Smooth muscle cell (in vitro differentiated cells): Measurements from ENCODE around the gene NFKBIZ. TPM values are rescaled to one million over a fixed set of nuclear protein-coding genes. Genes with fewer than 3 reads are reported as not detected.

Experiments
- DNase-seq: peaks from one replicate; lab custom pipeline; 2025; ENCODE audit not compliant: unreplicated experiment; lab: John Stamatoyannopoulos, UW
- H2AFZ ChIP-seq: fragments of 200-600 bp; sonication (generic); 2 replicates; pipeline ENCODE4 v1.6.0; 2016; ENCODE audit warnings: antibody characterized with exemption, low read depth, mild to moderate bottlenecking
- H3F3A ChIP-seq: fragments of 200-600 bp; sonication (generic); 2 replicates; pipeline ENCODE4 v1.6.0; 2017; ENCODE audit warnings: antibody characterized with exemption, low read depth
- H3K27ac ChIP-seq: fragments of 200-600 bp; sonication (generic); 2 replicates; pipeline ENCODE4 v1.5.1; 2016; ENCODE audit warnings: low read depth, mild to moderate bottlenecking
- H3K27me3 ChIP-seq: fragments of 200-600 bp; sonication (generic); 2 replicates; pipeline ENCODE4 v1.6.1; 2016; ENCODE audit warnings: low read depth, mild to moderate bottlenecking
- H3K36me3 ChIP-seq: fragments of 200-600 bp; sonication (generic); 2 replicates; pipeline ENCODE4 v1.5.1; 2016; ENCODE audit warnings: low read depth
- H3K4me1 ChIP-seq: fragments of 200-600 bp; sonication (generic); 2 replicates; pipeline ENCODE4 v1.5.1; 2016; ENCODE audit warnings: low read depth
- H3K4me2 ChIP-seq: fragments of 200-600 bp; sonication (generic); 2 replicates; pipeline ENCODE4 v1.6.0; 2016; ENCODE audit warnings: mild to moderate bottlenecking
- H3K4me3 ChIP-seq: fragments of 200-600 bp; sonication (generic); 2 replicates; pipeline ENCODE4 v1.5.1; 2016; ENCODE audit warnings: mild to moderate bottlenecking
- H3K79me2 ChIP-seq: fragments of 200-600 bp; sonication (generic); 2 replicates; pipeline ENCODE4 v1.6.0; 2016; ENCODE audit warnings: low read depth, mild to moderate bottlenecking
- H3K9ac ChIP-seq: fragments of 200-600 bp; sonication (generic); 2 replicates; pipeline ENCODE4 v1.6.0; 2016; ENCODE audit warnings: low read depth
- H3K9me3 ChIP-seq: fragments of 200-600 bp; sonication (generic); replicated peaks from 2 replicates; pipeline ENCODE4 v1.5.1; 2016; ENCODE audit warnings: low read depth
- H4K20me1 ChIP-seq: fragments of 200-600 bp; sonication (generic); 2 replicates; pipeline ENCODE4 v1.6.0; 2016; ENCODE audit warnings: low read depth
- CTCF ChIP-seq: fragments of 200-600 bp; sonication (generic); IDR thresholded peaks from 2 replicates; pipeline ENCODE4 v1.5.1; 2017; ENCODE audit warnings: borderline replicate concordance, mild to moderate bottlenecking, antibody characterized with exemption; ENCODE audit not compliant: insufficient read depth, poor library complexity, severe bottlenecking
- WGBS: methylation state at CpG from one replicate; pipeline ENCODE4 v1.1.7; 2016; ENCODE audit warnings: low lambda C conversion rate; 5-methylcytosine and 5-hydroxymethylcytosine counted together
- polyA plus RNA-seq: library from polyadenylated mRNA; unstranded; fragments of >200 nt; fragmentation: Nextera tagmentation; extraction: Ambion mirVana; gene quantifications from 2 replicates; pipeline ENCODE4 v1.2.1, GENCODE V29; 2016
- total RNA-seq: library from RNA; depleted of rRNA; stranded (reverse); fragments of >200 nt; gene quantifications from 2 replicates; pipeline ENCODE4 v1.2.3, GENCODE V29; 2014

The NFKBIZ gene
- total and polyA plus RNA-seq, 2 experiments from 2014 or later = 236 to 306 TPM

DNA sequence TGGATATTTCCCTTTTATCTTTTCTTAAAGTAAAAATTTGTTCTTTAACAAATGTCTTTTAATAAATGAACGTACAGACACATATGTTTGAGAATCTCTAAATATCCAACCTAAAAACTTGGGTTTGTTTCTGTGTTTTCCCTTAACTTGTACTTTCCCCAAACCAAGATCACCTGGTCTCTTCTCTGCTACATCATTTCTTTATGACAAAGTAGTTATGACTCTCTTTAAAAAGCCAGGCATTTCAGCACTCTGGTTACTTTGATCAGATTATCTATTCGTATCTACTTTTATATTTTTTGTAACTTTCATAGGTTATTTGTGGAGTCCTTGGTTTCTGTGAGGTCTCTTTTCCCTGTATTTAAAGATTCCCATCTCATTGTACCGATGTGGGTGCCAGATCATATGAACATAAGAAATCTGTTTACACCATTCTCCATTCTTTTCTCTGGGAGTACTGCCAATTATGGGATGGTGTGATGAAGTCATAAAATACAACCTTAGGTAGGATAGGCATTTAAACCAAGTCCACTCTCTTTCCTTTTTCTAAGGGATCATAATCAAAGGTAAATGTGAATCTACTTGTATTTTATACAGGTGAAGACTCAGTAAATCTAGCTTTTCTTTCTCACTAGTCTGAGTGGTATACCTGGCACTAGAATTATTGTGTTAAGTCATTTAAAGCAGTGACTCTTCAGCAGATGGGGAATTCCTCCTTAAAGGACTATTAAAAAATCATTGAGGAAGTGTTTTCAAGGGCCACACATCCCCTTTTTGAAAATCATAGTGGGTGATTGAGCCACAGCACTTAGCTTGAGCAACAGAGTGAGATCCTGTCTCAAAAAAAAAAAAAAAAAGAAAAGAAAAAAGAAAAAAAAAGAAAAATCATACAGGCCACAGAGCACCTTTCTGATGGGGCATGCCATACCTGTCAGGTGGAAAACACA lies 12.4 kb upstream of the NFKBIZ start:
- Histone ChIP-seq H3F3A (no peaks in the 10 kb centered on the region), H2AFZ (no peak overlapping the region), H3K4me2 (no peak overlapping the region), H3K36me3 (no peaks in the 10 kb centered on the region), H3K27ac (no peak overlapping the region), H3K27me3 (no peaks in the 10 kb centered on the region), H3K4me1 (no peaks in the 10 kb centered on the region), H3K79me2 (peaks cover 4% of the 10 kb centered on the region), H4K20me1 (no peaks in the 10 kb centered on the region), H3K9me3 (no peaks in the 10 kb centered on the region), H3K9ac (no peak overlapping the region), H3K4me3 (no peak overlapping the region)
- TF ChIP-seq CTCF = no peak
- WGBS = 92% methylated on average over 3 of the region's 3 CpGs
- no peak for DNase-seq

DNA sequence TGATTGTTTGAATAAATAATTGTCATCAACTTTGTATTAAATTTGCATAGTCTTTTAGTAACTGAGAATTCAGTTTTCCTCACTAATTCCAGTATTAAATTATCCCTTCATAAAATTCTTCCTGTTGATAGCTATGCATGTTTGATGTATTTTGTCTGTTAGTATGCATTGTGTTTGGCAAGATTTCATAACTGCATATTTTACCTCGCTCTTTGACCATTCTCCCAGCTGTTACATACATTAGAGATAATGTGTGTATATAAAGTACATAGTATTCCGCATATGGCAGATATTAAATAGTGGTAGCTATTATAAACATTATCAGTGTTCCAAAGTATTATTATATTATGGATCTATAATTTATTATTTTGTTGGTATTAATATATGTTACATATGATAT lies 10.6 kb upstream of the NFKBIZ start:
- no peak for DNase-seq
- no peaks in the 10 kb centered on the region for H4K20me1 ChIP-seq
- no peak overlapping the region for H3K4me2 ChIP-seq
- no peaks in the 10 kb centered on the region for H3K79me2 ChIP-seq
- WGBS = 100% methylated on average over 2 of the region's 2 CpGs
- no peaks in the 10 kb centered on the region for H3K9me3 ChIP-seq
- H3K4me1 ChIP-seq = peaks cover 9% of the 10 kb centered on the region
- no peak overlapping the region for H3K4me3 ChIP-seq
- H3K27ac ChIP-seq = no peak overlapping the region
- H3K36me3 ChIP-seq = no peaks in the 10 kb centered on the region
- H3K9ac ChIP-seq = no peak overlapping the region
- no peak for TF ChIP-seq CTCF
- H2AFZ ChIP-seq = no peak overlapping the region
- no peaks in the 10 kb centered on the region for H3F3A ChIP-seq
- H3K27me3 ChIP-seq = no peaks in the 10 kb centered on the region

- no peak for TF ChIP-seq CTCF
- no peak overlapping the region for H3K4me2 ChIP-seq
These were observed 9.2 kb upstream of the NFKBIZ start for GRCh38 chr3:101840066-101840465.

More at GRCh38 chr3:101840066-101840465, 9.2 kb upstream of the NFKBIZ start:
- Histone ChIP-seq H3K36me3 (no peaks in the 10 kb centered on the region), H3F3A (no peaks in the 10 kb centered on the region), H2AFZ (no peak overlapping the region), H3K27ac (no peak overlapping the region), H3K9ac (no peak overlapping the region), H4K20me1 (no peaks in the 10 kb centered on the region), H3K79me2 (no peaks in the 10 kb centered on the region), H3K4me3 (no peak overlapping the region), H3K4me1 (peaks cover 9% of the 10 kb centered on the region), H3K9me3 (no peaks in the 10 kb centered on the region), H3K27me3 (no peaks in the 10 kb centered on the region)
- no peak for DNase-seq
